NCI-H446 (cell line): ENCODE measurements around the gene TENT4B.

Source experiments
- DNase-seq, 2 experiments: peaks; one replicate each; lab custom pipeline; 2025; lab: John Stamatoyannopoulos, UW

TENT4B gene

GRCh38 chr16:50271148-50272041 is 118.3 kb downstream of the TENT4B start:
- DNase-seq: no peak

- DNase-seq: no peak
Measured at GRCh38 chr16:50272111-50272571, 119.0 kb downstream of the TENT4B start.

- no peak for DNase-seq
Measured at GRCh38 chr16:50272687-50273381, 119.7 kb downstream of the TENT4B start.

- no peak for DNase-seq
Measured at GRCh38 chr16:50273382-50273690, 120.2 kb downstream of the TENT4B start.

- no peak for DNase-seq
Measured at GRCh38 chr16:50273888-50274325, 120.8 kb downstream of the TENT4B start.

GRCh38 chr16:50274326-50275097 is 121.4 kb downstream of the TENT4B start:
- no peak for DNase-seq

- DNase-seq: no peak
Measured at GRCh38 chr16:50275098-50275415, 122.0 kb downstream of the TENT4B start.

- no peak for DNase-seq
Measured at GRCh38 chr16:50275428-50276325, 122.6 kb downstream of the TENT4B start.

GRCh38 chr16:50276326-50276640 is 123.2 kb downstream of the TENT4B start:
- no peak for DNase-seq

GRCh38 chr16:50276801-50277555 is 123.9 kb downstream of the TENT4B start:
- DNase-seq: no peak

GRCh38 chr16:50278251-50278650 is 125.1 kb downstream of the TENT4B start:
- DNase-seq: no peak

GRCh38 chr16:50279504-50279865 is 126.4 kb downstream of the TENT4B start:
- no peak for DNase-seq

- no peak for DNase-seq
Measured at GRCh38 chr16:50280932-50281331, 127.8 kb downstream of the TENT4B start.
